Measurements from ENCODE around the gene CGA. TPM values are rescaled to one million over a fixed set of nuclear protein-coding genes. Genes with fewer than 3 reads are reported as not detected.

The CGA gene
- not detected for total RNA-seq

DNA sequence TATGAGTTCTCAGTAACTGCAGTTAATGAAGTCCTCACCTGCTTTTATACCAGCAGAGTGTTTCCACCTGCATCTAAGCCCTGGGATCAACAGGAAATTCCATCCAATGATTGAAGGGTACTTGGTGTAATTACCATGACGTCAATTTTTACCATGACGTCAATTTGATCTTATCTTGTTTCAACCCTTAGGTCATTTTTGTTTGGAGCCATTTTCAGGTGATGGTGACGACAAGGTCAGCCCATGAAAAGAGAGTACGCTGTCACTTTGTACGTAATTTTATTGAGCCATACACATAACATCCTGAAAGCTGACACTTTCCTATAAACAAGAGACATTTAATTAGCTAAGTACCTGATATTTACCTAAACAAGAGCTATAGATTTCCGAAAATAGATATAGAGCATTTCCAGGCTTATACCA lies at the start of gene CGA:
CGA (minus strand) TSS at position 20 of the 423 bp plus-strand sequence. CDS start 6,906 bp downstream, outside the sequence.

Other genes starting within 250 kb of the CGA start
- gene HTR1E, start 157.6 kb downstream of the CGA start, total RNA-seq, result 0.33 TPM
- gene ZNF292, start 60.5 kb upstream of the CGA start, total RNA-seq, result 177 TPM
- 31.7 TPM for gene SMIM8, start 227.5 kb upstream of the CGA start, total RNA-seq
- gene GJB7, start 234.2 kb upstream of the CGA start, total RNA-seq, result not detected
- gene C6orf163, start 249.7 kb upstream of the CGA start, total RNA-seq, result 8.0 TPM